Measurements from ENCODE around the gene LIN28B.

- no peak for TF ChIP-seq POLR2A (IDR thresholded peaks at IDR 0.05; ENCODE audit: low read depth, low read length)
- no peak for TF ChIP-seq TAF1 (IDR thresholded peaks at IDR 0.05; ENCODE audit: borderline replicate concordance, low read depth, low read length)
- no peak for TF ChIP-seq POLR2AphosphoS5 (IDR thresholded peaks at IDR 0.05; ENCODE audit: low read depth, low read length)
These were observed 81.4 kb downstream of the LIN28B start for GRCh38 chr6:105038259-105038658.
